ENCODE measurements around the gene COL27A1.

COL27A1 gene

DNA sequence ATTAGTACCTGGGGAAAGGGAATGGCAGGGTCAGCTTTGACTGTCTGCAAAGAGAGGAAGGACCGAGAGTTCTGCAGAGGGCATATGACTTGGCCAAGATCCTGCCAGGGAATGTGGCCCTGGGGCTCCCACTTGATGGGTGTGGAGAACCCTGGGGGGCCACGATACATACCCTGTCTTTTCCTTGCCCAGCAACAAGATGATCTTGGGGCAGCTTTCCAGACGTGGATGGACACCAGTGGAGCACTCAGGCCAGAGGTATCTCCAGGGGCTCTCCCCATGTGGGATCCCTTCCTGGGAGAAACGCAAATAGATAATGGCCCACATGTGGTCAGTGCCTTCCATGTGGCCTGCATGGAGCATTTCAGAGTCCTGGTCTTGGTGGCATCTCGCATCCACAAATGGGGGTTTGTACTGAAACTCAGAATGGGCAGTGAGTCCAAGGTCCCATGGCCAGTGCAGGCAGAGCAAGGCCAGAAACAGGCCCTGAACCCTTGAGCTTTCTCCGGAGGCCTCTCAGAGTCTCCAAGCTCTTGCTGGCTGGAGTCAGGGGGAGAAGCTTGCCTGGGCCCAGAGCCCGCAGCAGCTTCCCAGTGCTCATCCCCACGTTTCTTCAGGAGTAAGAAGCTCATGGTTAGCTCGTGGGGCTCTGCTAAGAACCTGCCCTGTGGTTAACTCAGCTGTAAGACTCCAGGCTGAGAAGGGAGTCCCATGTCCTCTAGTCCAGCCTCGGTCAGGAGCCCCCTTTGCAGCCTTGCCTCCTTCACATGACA is 149.3 kb downstream of the COL27A1 start:
- no peaks in the 10 kb centered on the region for H3K9me3 ChIP-seq
- H3K36me3 ChIP-seq: no peaks in the 10 kb centered on the region
- H3K27ac ChIP-seq: no peak overlapping the region
- no peak overlapping the region for H3K4me3 ChIP-seq (ENCODE audit: low read depth in 1 of 2, low read length in 1 of 2)
- no peaks in the 10 kb centered on the region for H3K27me3 ChIP-seq
- no peak for TF ChIP-seq CTCF (IDR thresholded peaks at IDR 0.05)
- H3K4me1 ChIP-seq (ENCODE audit: control insufficient read depth in 1 of 2, insufficient read depth in 1 of 2, low read depth in 1 of 2, low read length in 1 of 2): peaks cover 0 to 4% of the 10 kb centered on the region in 2 experiments

- TF ChIP-seq CTCF (IDR thresholded peaks at IDR 0.05): no peak
- Histone ChIP-seq H3K4me1 (ENCODE audit: control insufficient read depth in 1 of 2, insufficient read depth in 1 of 2, low read depth in 1 of 2, low read length in 1 of 2) (peaks cover 0 to 4% of the 10 kb centered on the region in 2 experiments), H3K36me3 (no peaks in the 10 kb centered on the region), H3K4me3 (ENCODE audit: low read depth in 1 of 2, low read length in 1 of 2) (no peak overlapping the region), H3K9me3 (no peaks in the 10 kb centered on the region), H3K27me3 (no peaks in the 10 kb centered on the region), H3K27ac (no peak overlapping the region)
Measured at GRCh38 chr9:114307899-114308267, 152.5 kb downstream of the COL27A1 start.

DNA sequence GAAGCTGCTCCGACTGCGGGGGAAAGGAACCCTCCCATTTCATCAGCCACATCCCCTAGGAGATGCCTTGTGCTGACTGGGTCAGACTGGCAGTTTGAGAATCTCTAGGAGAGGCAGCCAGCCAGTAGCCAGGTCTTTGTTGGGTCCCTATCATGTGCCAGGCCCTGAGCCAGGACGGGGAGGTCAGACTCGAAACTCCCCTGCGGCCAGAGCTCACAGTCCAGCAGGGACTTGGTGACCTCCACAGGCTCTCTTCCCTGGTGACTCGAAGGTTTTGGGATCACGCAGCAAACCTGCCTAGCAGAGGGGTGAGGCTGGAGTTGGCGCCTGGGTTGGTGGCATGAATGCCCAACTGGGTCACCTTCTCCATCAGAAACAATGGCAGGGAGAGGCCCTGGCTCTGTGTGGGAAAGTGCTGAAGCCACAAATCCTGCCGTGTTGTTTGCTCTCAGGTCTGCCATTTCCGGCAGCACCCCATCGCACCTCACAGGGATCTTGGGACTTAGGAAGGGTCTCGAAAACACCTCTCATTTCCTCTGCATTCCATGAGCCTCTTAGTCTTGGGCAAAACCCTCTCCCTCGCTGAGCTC is 153.1 kb downstream of the COL27A1 start:
- Histone ChIP-seq H3K9me3 (no peaks in the 10 kb centered on the region), H3K4me1 (ENCODE audit: control insufficient read depth in 1 of 2, insufficient read depth in 1 of 2, low read depth in 1 of 2, low read length in 1 of 2) (peaks cover 0 to 4% of the 10 kb centered on the region in 2 experiments), H3K4me3 (ENCODE audit: low read depth in 1 of 2, low read length in 1 of 2) (no peak overlapping the region), H3K27ac (no peak overlapping the region), H3K36me3 (no peaks in the 10 kb centered on the region), H3K27me3 (no peaks in the 10 kb centered on the region)
- no peak for TF ChIP-seq CTCF (IDR thresholded peaks at IDR 0.05)

DNA sequence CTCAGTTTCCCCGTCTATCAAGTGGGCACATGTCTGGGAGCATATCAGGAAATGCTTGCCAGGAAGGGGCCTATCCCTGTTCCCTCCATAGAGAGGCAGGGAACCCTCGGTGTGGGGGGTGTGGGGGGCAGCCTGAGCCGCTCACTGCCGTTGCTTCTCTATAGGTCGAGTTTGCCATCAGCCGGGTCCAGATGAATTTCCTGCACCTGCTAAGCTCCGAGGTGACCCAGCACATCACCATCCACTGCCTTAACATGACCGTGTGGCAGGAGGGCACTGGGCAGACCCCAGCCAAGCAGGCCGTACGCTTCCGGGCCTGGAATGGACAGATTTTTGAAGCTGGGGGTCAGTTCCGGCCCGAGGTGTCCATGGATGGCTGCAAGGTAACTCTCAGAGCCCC is 153.8 kb downstream of the COL27A1 start:
- Histone ChIP-seq H3K4me1 (ENCODE audit: control insufficient read depth in 1 of 2, insufficient read depth in 1 of 2, low read depth in 1 of 2, low read length in 1 of 2) (peaks cover 0 to 4% of the 10 kb centered on the region in 2 experiments), H3K27me3 (no peaks in the 10 kb centered on the region), H3K9me3 (no peaks in the 10 kb centered on the region), H3K36me3 (no peaks in the 10 kb centered on the region), H3K27ac (no peak overlapping the region), H3K4me3 (ENCODE audit: low read depth in 1 of 2, low read length in 1 of 2) (no peak overlapping the region)
- TF ChIP-seq CTCF (IDR thresholded peaks at IDR 0.05): no peak

GRCh38 chr9:114310471-114311450 is 155.4 kb downstream of the COL27A1 start:
- Histone ChIP-seq H3K27ac (no peak overlapping the region), H3K27me3 (no peaks in the 10 kb centered on the region), H3K4me1 (ENCODE audit: control insufficient read depth in 1 of 2, insufficient read depth in 1 of 2, low read depth in 1 of 2, low read length in 1 of 2) (peaks cover 16 to 20% of the 10 kb centered on the region in 2 experiments), H3K9me3 (no peaks in the 10 kb centered on the region), H3K4me3 (ENCODE audit: low read depth in 1 of 2, low read length in 1 of 2) (no peak overlapping the region), H3K36me3 (no peaks in the 10 kb centered on the region)
- TF ChIP-seq CTCF (IDR thresholded peaks at IDR 0.05): no peak

Measured in neutrophil (primary cell).